H1 (cell line): ENCODE measurements around the gene BFSP2. TPM values are rescaled to one million over a fixed set of nuclear protein-coding genes. Genes with fewer than 3 reads are reported as not detected.

Source experiments
- CTCF ChIA-PET: fragments of 300-600 bp; sonication (Branson Sonifier 250); formaldehyde crosslinking; loops from one replicate; lab custom pipeline; 2021; ENCODE audit not compliant: partially characterized antibody; lab: Charles Lee
- POLR2A ChIA-PET: fragments of 300-600 bp; sonication (Branson Sonifier 250); formaldehyde crosslinking; loops from one replicate; lab custom pipeline; 2021; ENCODE audit warnings: inconsistent platforms; ENCODE audit not compliant: partially characterized antibody; lab: Charles Lee
- DNase-seq, 2 experiments: peaks; one replicate each; pipeline versions ENCODE4 v3.0.0 to v3.0.0-alpha.2; 2010 to 2022; ENCODE audit warnings: low spot score in 2 of 2, low read depth in 1 of 2, mixed read lengths in 1 of 2
- FAIRE-seq: peaks from 2 replicates; lab custom pipeline; 2011; peaks lifted over from hg19 to GRCh38; lab: Jason Lieb, UNC
- H2AFZ ChIP-seq: 2 replicates; pipeline ENCODE4 v1.8.1; 2012; ENCODE audit warnings: low read length, inconsistent platforms
- H2AK5ac ChIP-seq: 2 replicates; pipeline ENCODE4 v1.6.1; 2013; ENCODE audit warnings: low read depth, low read length
- H2BK120ac ChIP-seq: replicated peaks from 2 replicates; pipeline ENCODE3; 2013; ENCODE audit warnings: low read depth, low read length, inconsistent platforms
- H2BK12ac ChIP-seq: 2 replicates; pipeline ENCODE4 v1.6.1; 2013; ENCODE audit warnings: low read depth, low read length
- H2BK15ac ChIP-seq: 2 replicates; pipeline ENCODE4 v1.6.1; 2013; ENCODE audit warnings: low read length
- H2BK20ac ChIP-seq: 2 replicates; pipeline ENCODE4 v1.6.1; 2013; ENCODE audit warnings: low read length
- H2BK5ac ChIP-seq: 2 replicates; pipeline ENCODE4 v1.6.1; 2013; ENCODE audit warnings: low read depth, low read length
- H3K14ac ChIP-seq: 2 replicates; pipeline ENCODE4 v1.6.1; 2013; ENCODE audit warnings: inconsistent platforms; ENCODE audit not compliant: insufficient read length
- H3K18ac ChIP-seq: 2 replicates; pipeline ENCODE4 v1.6.1; 2013; ENCODE audit warnings: low read length; ENCODE audit errors: extremely low read depth
- H3K23ac ChIP-seq: 2 replicates; pipeline ENCODE4 v1.6.1; 2013; ENCODE audit warnings: inconsistent platforms; ENCODE audit not compliant: insufficient read length
- H3K23me2 ChIP-seq: 2 replicates; pipeline ENCODE4 v1.6.1; 2013; ENCODE audit warnings: low read depth, low read length
- H3K27ac ChIP-seq: 2 replicates; pipeline ENCODE4 v1.6.1; 2011; ENCODE audit warnings: low read depth, low read length, inconsistent platforms
- H3K27me3 ChIP-seq, 4 experiments: replicated peaks in 1 of 4; 1 replicate in 1 of 4; 2 replicates in 3 of 4; pipeline versions ENCODE4 v1.6.1 to v1.8.1; 2011 to 2013; ENCODE audit warnings: low read length in 3 of 4, mild to moderate bottlenecking in 3 of 4, inconsistent platforms in 2 of 4, mixed read lengths in 2 of 4, moderate library complexity in 1 of 4; ENCODE audit not compliant: control insufficient read depth in 3 of 4, insufficient read depth in 3 of 4; ENCODE audit errors: extremely low read depth in 1 of 4
- H3K36me3 ChIP-seq, 4 experiments: 2 replicates each; pipeline versions ENCODE4 v1.6.1 to v1.8.1; 2011 to 2013; ENCODE audit warnings: mild to moderate bottlenecking in 4 of 4, low read length in 3 of 4, moderate library complexity in 2 of 4, control low read depth in 1 of 4, inconsistent platforms in 1 of 4; ENCODE audit not compliant: insufficient read depth in 4 of 4, control insufficient read depth in 2 of 4
- H3K4ac ChIP-seq: replicated peaks from 2 replicates; pipeline ENCODE3; 2013; ENCODE audit warnings: low read length, low read depth, mixed read lengths, inconsistent platforms; ENCODE audit not compliant: insufficient read length
- H3K4me1 ChIP-seq, 4 experiments: replicated peaks in 1 of 4; 1 replicate in 1 of 4; 2 replicates in 3 of 4; pipeline versions ENCODE4 v1.6.1 to v1.8.1; 2011 to 2013; ENCODE audit warnings: low read length in 3 of 4, inconsistent platforms in 2 of 4, mixed read lengths in 1 of 4; ENCODE audit not compliant: insufficient read depth in 4 of 4, control insufficient read depth in 3 of 4
- H3K4me2 ChIP-seq, 2 experiments: 2 replicates each; pipeline versions ENCODE4 v1.6.1 to v1.8.1; 2011 to 2013; ENCODE audit warnings: low read depth in 2 of 2, low read length in 2 of 2, control low read depth in 1 of 2, inconsistent platforms in 1 of 2, mild to moderate bottlenecking in 1 of 2; ENCODE audit not compliant: insufficient read depth in 1 of 2
- H3K4me3 ChIP-seq, 4 experiments: fragments of 200-600, 300-600 bp in 1 of 4; sonication (generic), shearing (Covaris generic), sonication (Bioruptor Twin) in 1 of 4; 2 replicates each; pipeline versions ENCODE4 v1.5.1 to v1.8.1; 2011 to 2016; ENCODE audit warnings: low read length in 4 of 4, low read depth in 3 of 4, control low read depth in 2 of 4, inconsistent platforms in 2 of 4, mild to moderate bottlenecking in 2 of 4, mixed read lengths in 1 of 4, moderate library complexity in 1 of 4; ENCODE audit not compliant: insufficient read depth in 2 of 4; ENCODE audit errors: extremely low read depth in 1 of 4
- H3K56ac ChIP-seq: replicated peaks from 2 replicates; pipeline ENCODE3; 2013; ENCODE audit warnings: low read depth, mild to moderate bottlenecking, mixed read lengths, low read length, inconsistent platforms; ENCODE audit not compliant: insufficient read length
- H3K79me1 ChIP-seq: 2 replicates; pipeline ENCODE4 v1.6.1; 2013; ENCODE audit warnings: low read depth, low read length, control low read depth
- H3K79me2 ChIP-seq, 2 experiments: 2 replicates each; pipeline versions ENCODE4 v1.6.1 to v1.8.1; 2012 to 2013; ENCODE audit warnings: low read length in 2 of 2, mild to moderate bottlenecking in 2 of 2, inconsistent platforms in 1 of 2; ENCODE audit not compliant: insufficient read depth in 2 of 2, control insufficient read depth in 1 of 2
- H3K9ac ChIP-seq, 4 experiments: replicated peaks in 1 of 4; 1 replicate in 1 of 4; 2 replicates in 3 of 4; pipeline versions ENCODE4 v1.6.1 to v1.8.1; 2011 to 2013; ENCODE audit warnings: low read depth in 3 of 4, low read length in 3 of 4, control low read depth in 2 of 4, mild to moderate bottlenecking in 2 of 4, moderate library complexity in 2 of 4, inconsistent platforms in 1 of 4; ENCODE audit errors: extremely low read depth in 1 of 4
- H3K9me3 ChIP-seq, 2 experiments: 2 replicates each; pipeline versions ENCODE4 v1.6.1 to v1.8.1; 2012 to 2013; ENCODE audit warnings: mild to moderate bottlenecking in 2 of 2, moderate library complexity in 2 of 2, control low read depth in 1 of 2, inconsistent platforms in 1 of 2, low read depth in 1 of 2, low read length in 1 of 2, mixed read lengths in 1 of 2; ENCODE audit not compliant: insufficient read depth in 2 of 2
- H4K20me1 ChIP-seq, 2 experiments: replicated peaks in 1 of 2; 2 replicates each; pipeline versions ENCODE3 to v1.8.1; 2011 to 2013; ENCODE audit warnings: inconsistent platforms in 2 of 2, low read length in 2 of 2, mild to moderate bottlenecking in 1 of 2; ENCODE audit not compliant: insufficient read depth in 2 of 2, control insufficient read depth in 1 of 2
- H4K5ac ChIP-seq: 2 replicates; pipeline ENCODE4 v1.6.1; 2013; ENCODE audit warnings: low read length, low read depth, mixed read lengths, inconsistent platforms; ENCODE audit not compliant: insufficient read length
- H4K8ac ChIP-seq: 2 replicates; pipeline ENCODE4 v1.8.0; 2013; ENCODE audit warnings: mild to moderate bottlenecking, moderate library complexity, low read length, inconsistent platforms; ENCODE audit not compliant: insufficient read depth; ENCODE audit errors: extremely low read depth
- H4K91ac ChIP-seq: replicated peaks from 2 replicates; pipeline ENCODE3; 2013; ENCODE audit warnings: low read length, mixed read lengths, inconsistent platforms; ENCODE audit not compliant: insufficient read length
- CEBPB ChIP-seq: IDR thresholded peaks from 2 replicates; pipeline ENCODE4 v1.6.1; 2012; ENCODE audit warnings: low read depth, low read length
- RNF2 ChIP-seq: fragments of 200-900, 300-1000 bp; sonication (generic); IDR thresholded peaks from 2 replicates; pipeline ENCODE4 v1.7.1; 2016; ENCODE audit warnings: borderline replicate concordance, low read depth, mild to moderate bottlenecking, antibody characterized with exemption, low read length; ENCODE audit not compliant: poor library complexity, severe bottlenecking; ENCODE audit errors: missing control alignments
- SP4 ChIP-seq: IDR thresholded peaks from 2 replicates; pipeline ENCODE4 v1.6.1; 2012; ENCODE audit warnings: low read length, inconsistent platforms
- WGBS, 2 experiments: shearing (Covaris generic) in 1 of 2; methylation state at CpG; one replicate each; pipeline versions ENCODE4 v1.1.6 to v1.1.7; 2013 to 2015; ENCODE audit warnings: low lambda C conversion rate in 2 of 2, mixed read lengths in 2 of 2, inconsistent platforms in 1 of 2, low coverage in 1 of 2, missing lambda C conversion rate in 1 of 2; ENCODE audit not compliant: insufficient replicate concordance in 2 of 2, insufficient coverage in 1 of 2, insufficient read length in 1 of 2; ENCODE audit errors: extremely low coverage in 1 of 2, missing lambda C conversion rate in 1 of 2; 5-methylcytosine and 5-hydroxymethylcytosine counted together
- polyA plus RNA-seq, 7 experiments: library from polyadenylated mRNA; depleted of rRNA in 3 of 7; stranded (reverse) in 5 of 7; unstranded in 2 of 7; fragments of >200 nt in 5 of 7; fragments of 200-250 nt in 2 of 7; gene quantifications; 1 replicate in 5 of 7; 2 replicates in 1 of 7; 4 replicates in 1 of 7; pipeline versions ENCODE4 v1.2.1 to v1.2.3, GENCODE V29; 2011 to 2013; ENCODE audit warnings: missing spikeins in 2 of 7, mixed read lengths in 2 of 7
- total RNA-seq: library from RNA; stranded (reverse); fragmentation: NEBNext Ultra II Directional; extraction: Animal tissue kit (Norgen Biotek cat#: 25700); gene quantifications from 2 replicates; pipeline ENCODE4 v1.2.1, GENCODE V29; 2021

Gene BFSP2
- total and polyA plus RNA-seq, 2 of the 8 experiments (the other 6 are each of a cell fraction or from before 2014, with no cell fraction given): not detected

DNA sequence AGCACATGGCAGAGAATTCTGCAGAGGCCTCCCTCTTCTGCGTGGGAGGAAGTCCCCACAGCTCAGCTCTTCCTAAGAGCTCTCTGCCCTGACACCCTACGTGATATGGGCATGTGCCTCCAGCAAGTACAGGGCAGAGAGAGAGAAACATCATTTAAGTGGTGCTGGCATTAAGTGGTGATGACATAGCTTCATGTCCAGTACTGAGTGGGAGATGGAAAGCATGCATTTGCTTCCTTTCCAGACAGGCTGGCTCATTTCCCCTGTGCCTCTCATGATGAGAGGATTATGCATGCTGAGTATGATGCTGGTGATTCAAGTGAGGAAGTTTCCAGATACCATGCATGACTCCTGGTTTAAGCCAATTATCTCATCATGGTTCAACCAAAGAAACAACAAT, 26.9 kb downstream of the BFSP2 start:
- no peaks in the 10 kb centered on the region for H3K36me3 ChIP-seq
- FAIRE-seq: no peak

More for the DNA sequence above, 26.9 kb downstream of the BFSP2 start:
- no peaks in the 10 kb centered on the region for H4K20me1 ChIP-seq
- H2AFZ ChIP-seq: no peak overlapping the region
- no peak overlapping the region for H3K9ac ChIP-seq
- no peak overlapping the region for H2BK15ac ChIP-seq
- H3K79me1 ChIP-seq: no peaks in the 10 kb centered on the region
- H3K79me2 ChIP-seq: no peaks in the 10 kb centered on the region
- no peak for DNase-seq
- H3K18ac ChIP-seq: no peak overlapping the region
- H4K5ac ChIP-seq: no peak overlapping the region
- H3K4me1 ChIP-seq: no peaks in the 10 kb centered on the region
- H3K23ac ChIP-seq: no peak overlapping the region
- H3K4me3 ChIP-seq: no peak overlapping the region
- no peak overlapping the region for H2AK5ac ChIP-seq
- no peak overlapping the region for H2BK5ac ChIP-seq
- H2BK120ac ChIP-seq: no peak overlapping the region
- H2BK12ac ChIP-seq: no peak overlapping the region
- H3K4ac ChIP-seq: no peak overlapping the region
- H3K56ac ChIP-seq: no peak overlapping the region
- no peak overlapping the region for H4K91ac ChIP-seq
- no peaks in the 10 kb centered on the region for H3K23me2 ChIP-seq
- no peak for TF ChIP-seq CEBPB
- TF ChIP-seq SP4: no peak
- TF ChIP-seq RNF2: no peak
- no peak overlapping the region for H3K4me2 ChIP-seq
- WGBS, 2 experiments: 93% methylated on average over 2 of the region's 2 CpGs; no CpG with 5 or more reads in 1 of the 2 experiments
- H4K8ac ChIP-seq: no peak overlapping the region
- no peak overlapping the region for H2BK20ac ChIP-seq
- ChIA-PET CTCF (interaction anchor here (0.6 to 1.7 kb wide), 5 partner anchors 8 to 700 kb away, joined by 3 to 5 read pairs (median 3); no protein-coding TSS in a partner anchor), POLR2A (no interaction called here)
- no peak overlapping the region for H3K14ac ChIP-seq
- H3K27me3 ChIP-seq: no peaks in the 10 kb centered on the region
- no peak overlapping the region for H3K27ac ChIP-seq
- no peaks in the 10 kb centered on the region for H3K9me3 ChIP-seq
